ENCODE data around the gene USP13. TPM values are rescaled to one million over a fixed set of nuclear protein-coding genes. Genes with fewer than 3 reads are reported as not detected.

Gene USP13
- polyA plus RNA-seq, 2 donors = 0.81 to 1.1 TPM

Other genes starting within 250 kb of the USP13 start
- 1 to 10 TPM; 2.1 to 6.7 TPM for gene GNB4, start 201.6 kb upstream of the USP13 start, polyA plus RNA-seq
- 10 to 100 TPM; 36.5 to 71.5 TPM for gene ACTL6A, start 90.1 kb upstream of the USP13 start, polyA plus RNA-seq
- 10 to 100 TPM; 38.1 to 45.4 TPM for gene MRPL47, start 48.4 kb upstream of the USP13 start, polyA plus RNA-seq
- 10 to 100 TPM; 57.8 to 80.2 TPM for gene NDUFB5, start 48.2 kb upstream of the USP13 start, polyA plus RNA-seq

Data from esophagus (tissue), 2 donors.